Right kidney (tissue), 1 donor: ENCODE results near the gene NCF2.

Experiments
- DNase-seq: peaks from one replicate; pipeline ENCODE4 v3.0.0-alpha.2; 2016

The NCF2 gene

GRCh38 chr1:183611021-183611420, 20.8 kb upstream of the NCF2 start:
- DNase-seq: no peak

DNA sequence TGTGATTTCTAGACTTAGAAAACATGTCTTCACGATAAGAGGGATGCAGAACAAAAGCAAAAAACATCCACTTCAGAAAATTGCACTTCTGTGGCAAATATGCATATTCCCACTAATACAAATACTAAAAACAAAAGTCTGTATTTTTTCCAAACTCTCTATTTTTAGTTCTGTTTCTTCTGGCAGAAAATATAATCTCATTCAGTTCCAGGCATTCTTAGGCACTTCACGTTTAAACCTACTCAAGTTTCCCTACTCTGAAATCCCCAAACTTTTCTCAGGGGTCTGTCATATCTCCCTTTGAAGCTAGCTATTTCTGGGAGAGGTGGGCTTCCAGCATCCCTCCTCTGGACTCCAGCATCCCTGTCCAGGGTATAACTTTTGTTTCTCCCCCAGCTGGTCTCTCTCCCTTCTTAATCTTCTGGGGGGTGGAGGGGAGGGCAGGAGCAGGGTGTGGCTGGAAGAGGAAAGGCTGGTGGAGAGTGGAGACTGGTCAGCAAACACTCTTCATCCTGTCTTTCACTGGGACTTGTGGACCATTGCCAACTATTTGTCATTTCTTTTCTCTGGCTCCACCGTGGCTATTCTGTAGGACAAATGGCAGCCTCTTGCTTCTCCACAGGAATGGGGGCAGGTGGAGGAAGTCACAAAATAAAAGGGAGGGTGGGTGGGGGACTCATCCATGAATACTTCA, 19.6 kb upstream of the NCF2 start:
- DNase-seq: no peak

DNA sequence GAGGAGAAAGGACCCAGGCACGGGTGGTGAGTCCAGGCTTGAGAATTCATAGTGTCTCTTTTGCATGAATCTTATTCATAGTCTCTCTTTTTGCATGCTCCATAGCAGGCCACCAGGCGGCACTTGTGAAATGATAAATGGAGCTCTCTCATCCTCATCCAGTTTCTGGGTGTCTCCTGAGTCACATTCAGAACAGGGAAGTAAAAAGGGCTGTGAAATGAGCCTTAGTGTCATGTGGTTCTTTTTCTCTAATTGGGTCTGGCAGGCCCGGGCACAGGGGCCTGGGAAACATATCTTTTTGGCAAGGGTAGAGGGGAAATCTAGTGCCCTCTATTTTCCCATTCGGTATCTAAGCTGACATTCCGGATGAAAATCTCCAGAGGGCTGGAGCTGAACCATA, 19.1 kb upstream of the NCF2 start:
- no peak for DNase-seq

DNA sequence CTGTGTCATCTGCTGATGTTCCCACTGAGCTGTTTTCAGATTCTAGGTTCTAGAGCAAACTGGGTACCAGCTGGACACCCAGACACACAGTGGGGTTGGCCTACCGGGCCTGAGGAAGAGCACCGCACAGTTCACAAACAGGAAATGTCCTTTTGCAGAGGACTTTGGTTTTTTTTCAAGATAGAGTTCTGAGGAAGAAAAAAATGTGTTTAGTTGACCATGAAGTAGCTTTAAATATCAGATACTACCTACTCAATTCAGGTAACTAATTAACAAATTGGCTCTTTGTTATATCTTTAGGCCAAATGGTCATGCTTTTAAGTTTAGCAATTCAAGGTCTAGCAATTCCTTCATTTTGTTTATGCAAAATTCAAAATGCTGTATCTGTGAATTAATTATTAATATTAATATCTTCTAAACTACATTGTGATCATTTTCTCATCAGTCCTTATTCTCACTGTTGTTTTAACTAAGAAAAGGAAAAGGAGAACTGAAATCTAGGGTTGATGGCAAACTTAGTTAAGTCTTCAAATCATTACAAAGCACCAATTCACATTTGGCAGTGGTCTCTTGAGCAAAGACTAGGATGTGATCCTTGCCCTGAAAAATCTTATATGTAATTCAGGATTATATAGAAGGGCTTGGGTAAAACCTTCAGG, 17.2 kb upstream of the NCF2 start:
- no peak for DNase-seq

DNA sequence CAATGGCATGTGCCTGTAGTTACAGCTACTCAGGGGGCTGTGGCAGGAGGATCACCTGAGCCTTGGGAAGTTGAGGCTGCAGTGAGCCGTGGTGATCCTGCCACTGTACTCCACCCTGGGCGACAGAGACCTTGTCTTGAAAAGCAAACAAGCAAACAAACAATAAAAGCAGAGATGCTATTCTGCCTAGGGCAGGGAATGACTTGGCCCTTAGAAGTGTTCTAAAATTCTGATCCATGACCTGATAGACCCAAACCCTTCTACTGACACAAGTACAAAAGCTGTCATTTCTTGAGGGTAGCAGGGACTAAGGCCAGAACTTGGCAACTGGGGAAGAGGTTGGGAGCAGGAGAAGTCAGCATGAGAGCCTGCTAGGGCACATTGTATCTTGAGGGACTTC, 15.6 kb upstream of the NCF2 start:
- no peak for DNase-seq

- DNase-seq: no peak
These were observed 14.6 kb upstream of the NCF2 start for GRCh38 chr1:183604815-183605214.

DNA sequence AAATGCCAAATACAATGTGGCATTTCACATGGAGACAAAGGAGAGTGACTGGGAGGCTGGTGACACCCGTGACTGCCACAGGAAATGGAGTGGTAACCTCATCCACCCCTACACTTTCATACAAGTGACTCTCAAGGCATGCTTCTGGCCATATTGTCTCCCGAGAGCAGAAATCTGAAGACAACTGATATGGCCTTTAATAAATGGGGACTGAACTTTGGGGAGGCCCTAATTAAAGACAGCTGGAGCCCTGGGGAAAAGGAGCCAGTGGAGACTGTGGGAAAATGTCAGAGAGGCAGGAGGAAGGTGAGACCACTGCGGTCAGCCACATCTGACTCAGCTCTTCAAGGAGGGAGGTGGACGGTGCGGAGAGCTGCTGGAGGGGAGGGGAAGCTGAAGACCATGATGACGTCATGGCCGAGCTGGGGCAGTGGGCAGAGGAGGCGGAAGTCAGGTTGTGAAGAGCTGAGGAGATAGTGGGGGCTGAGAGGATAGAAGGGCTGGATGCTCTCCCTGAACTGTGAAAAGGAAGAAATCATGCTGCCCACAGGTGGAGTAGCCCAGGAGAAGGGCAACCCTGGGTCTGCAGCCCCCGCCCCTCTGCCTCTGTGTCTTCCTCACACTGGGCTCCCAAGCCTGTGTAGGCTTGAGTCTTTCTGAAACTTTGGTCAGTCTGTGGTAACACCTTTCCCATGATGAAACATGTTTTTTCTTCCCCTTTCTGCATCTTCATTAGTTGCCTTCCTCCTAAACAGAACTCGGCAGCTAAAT, 14.0 kb upstream of the NCF2 start:
- DNase-seq: no peak

- no peak for DNase-seq
These were observed 12.3 kb upstream of the NCF2 start for GRCh38 chr1:183602510-183602909.

GRCh38 chr1:183600634-183601033, 10.4 kb upstream of the NCF2 start:
- DNase-seq: no peak

- no peak for DNase-seq
These were observed 9.9 kb upstream of the NCF2 start for GRCh38 chr1:183600136-183600535.

GRCh38 chr1:183598386-183598785, 8.1 kb upstream of the NCF2 start:
- DNase-seq: peak; percentile 10

DNA sequence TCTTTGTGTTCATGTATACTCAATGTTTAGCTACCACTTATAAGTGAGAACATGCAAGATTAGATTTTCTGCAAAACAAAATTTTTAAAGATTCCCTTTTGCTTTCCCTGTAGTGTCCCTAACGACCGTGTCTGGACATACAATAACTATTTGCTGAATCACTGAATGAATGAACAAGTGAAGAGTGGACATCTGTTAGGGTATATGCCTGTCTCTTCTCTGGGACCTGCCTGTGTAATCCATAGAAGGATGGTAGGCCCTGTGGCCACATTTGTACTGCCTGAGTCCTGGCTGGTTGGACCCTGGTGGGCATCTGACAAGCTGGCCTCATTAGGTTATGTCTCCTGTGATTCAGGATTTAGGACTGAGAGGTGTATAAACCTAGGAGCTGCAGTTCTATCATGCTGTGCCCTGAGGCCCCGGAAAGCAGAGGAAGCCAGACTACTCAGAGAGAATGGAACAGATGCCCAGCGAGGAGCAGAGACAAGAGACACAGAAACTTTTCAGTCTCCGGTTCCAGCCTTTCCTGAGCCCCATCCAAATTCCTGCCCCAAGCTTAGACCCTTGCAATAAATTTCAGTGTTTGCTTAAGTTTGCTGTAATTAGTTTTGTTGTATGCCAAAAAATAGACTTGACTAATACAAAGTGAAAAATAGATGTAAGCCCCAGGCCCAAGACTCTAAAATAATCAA, 7.5 kb upstream of the NCF2 start:
- DNase-seq: no peak

DNA sequence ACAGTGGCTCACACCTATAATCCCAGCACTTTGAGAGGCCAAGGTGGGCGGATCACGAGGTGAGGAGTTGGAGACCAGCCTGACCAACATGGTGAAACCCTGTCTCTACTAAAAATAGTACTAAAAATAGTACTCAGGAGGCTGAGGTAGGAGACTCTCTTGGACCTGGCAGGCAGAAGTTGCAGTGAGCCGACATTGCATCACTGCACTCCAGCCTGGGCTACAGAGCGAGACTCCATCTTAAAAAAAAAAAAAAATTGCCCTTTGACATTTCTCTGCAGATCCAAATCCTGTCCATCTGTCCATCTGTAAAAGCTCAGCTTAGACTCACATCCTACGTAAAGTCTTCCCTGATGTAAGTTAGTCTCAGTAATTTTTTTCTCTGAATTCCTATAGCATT, 6.2 kb upstream of the NCF2 start:
- DNase-seq: no peak

DNA sequence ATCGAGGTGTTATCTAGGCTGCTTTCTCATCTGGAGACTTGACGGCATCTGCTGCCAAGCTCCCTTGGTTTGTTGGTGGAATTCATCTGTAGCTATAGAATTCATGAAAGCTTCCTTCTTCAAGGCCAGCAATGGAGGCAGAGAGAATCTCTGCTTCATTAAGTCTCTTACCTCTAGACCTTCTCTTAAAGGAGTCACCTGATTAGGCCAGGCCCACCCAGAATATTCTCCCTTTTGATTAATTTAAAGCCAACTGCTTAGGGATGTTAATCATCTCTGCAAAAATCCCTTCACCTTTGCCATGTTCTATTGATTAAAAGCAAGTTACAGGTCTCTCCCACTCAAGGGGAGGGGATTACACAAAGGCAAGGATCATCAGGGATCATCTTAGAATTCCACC, 5.3 kb upstream of the NCF2 start:
- no peak for DNase-seq

GRCh38 chr1:183593356-183593755, 3.1 kb upstream of the NCF2 start:
- DNase-seq: peak; percentile 10

GRCh38 chr1:183592733-183593132, 2.5 kb upstream of the NCF2 start:
- no peak for DNase-seq

GRCh38 chr1:183589874-183590243, 400 bp downstream of the NCF2 start:
- DNase-seq: no peak

GRCh38 chr1:183589384-183589783, 875 bp downstream of the NCF2 start:
- no peak for DNase-seq

- DNase-seq: no peak
These were observed 1.4 kb downstream of the NCF2 start for GRCh38 chr1:183588827-183589226.

GRCh38 chr1:183586926-183587325, 3.3 kb downstream of the NCF2 start:
- DNase-seq: no peak

- DNase-seq: no peak
These were observed 3.8 kb downstream of the NCF2 start for GRCh38 chr1:183586455-183586854.

GRCh38 chr1:183585038-183585437, 5.2 kb downstream of the NCF2 start:
- no peak for DNase-seq

- DNase-seq: no peak
These were observed 6.1 kb downstream of the NCF2 start for GRCh38 chr1:183584147-183584546.
